Neural cell (in vitro differentiated cells): ENCODE data around the gene NDST3. TPM values are rescaled to one million over a fixed set of nuclear protein-coding genes. Genes with fewer than 3 reads are reported as not detected.

Experiments used
- polyA plus RNA-seq: library from polyadenylated mRNA; depleted of rRNA; stranded (reverse); fragments of >200 nt; gene quantifications from 2 replicates; pipeline ENCODE4 v1.2.3, GENCODE V29; 2014
- small RNA-seq, 3 experiments: library from RNA; depleted of rRNA; stranded (forward); fragments of <200 nt; gene quantifications; one replicate each; pipeline ENCODE3, GENCODE V24; 2012

Gene NDST3
- polyA plus RNA-seq, 1 donor from 2014 or later: 4.0 TPM

Small RNAs within 50 kb of the gene (small RNA-seq; reads per million reads assigned to genes)
- 0 reads per million in 3 experiments for gene SNORA24
